Activated CD8-positive, alpha-beta memory T cell treated with anti-CD3 and anti-CD28 coated beads, Interleukin-2, amount 50 U/mL, for 24 hours (primary cell): ENCODE data around the gene TMEM39A.

Experiments
- DNase-seq: peaks from one replicate; pipeline ENCODE4 v3.0.0-alpha.2; 2020; ENCODE audit errors: extremely low read depth

The TMEM39A gene

GRCh38 chr3:119463171-119464169 is at the start of gene TMEM39A:
TSS of gene TMEM39A (minus strand) at chr3:119463615. CDS start at chr3:119462074, 1,541 bp downstream.
- DNase-seq: peak; percentile 96

GRCh38 chr3:119510690-119511089 is 47.3 kb upstream of the TMEM39A start:
- DNase-seq: no peak

GRCh38 chr3:119508172-119508845 is 44.9 kb upstream of the TMEM39A start:
- DNase-seq: no peak

GRCh38 chr3:119507404-119507803 is 44.0 kb upstream of the TMEM39A start:
- no peak for DNase-seq

- no peak for DNase-seq
Measured at GRCh38 chr3:119506631-119507030, 43.2 kb upstream of the TMEM39A start.

GRCh38 chr3:119500901-119501300 is 37.5 kb upstream of the TMEM39A start:
- DNase-seq: no peak

GRCh38 chr3:119500265-119500664 is 36.9 kb upstream of the TMEM39A start:
- no peak for DNase-seq

GRCh38 chr3:119498186-119499011 is 35.0 kb upstream of the TMEM39A start, which contains the start of gene TIMMDC1:
TSS of gene TIMMDC1 (plus strand) at chr3:119498547. CDS start at chr3:119498734, 187 bp downstream.
- peak; percentile 94 for DNase-seq

GRCh38 chr3:119497820-119498185 is 34.4 kb upstream of the TMEM39A start:
- DNase-seq: no peak

GRCh38 chr3:119494597-119494996 is 31.2 kb upstream of the TMEM39A start:
- DNase-seq: no peak

- DNase-seq: no peak
Measured at GRCh38 chr3:119492810-119493209, 29.4 kb upstream of the TMEM39A start.

GRCh38 chr3:119492128-119492527 is 28.7 kb upstream of the TMEM39A start:
- DNase-seq: no peak

GRCh38 chr3:119490153-119490552 is 26.7 kb upstream of the TMEM39A start:
- no peak for DNase-seq

GRCh38 chr3:119485563-119485962 is 22.1 kb upstream of the TMEM39A start:
- no peak for DNase-seq

GRCh38 chr3:119483101-119483500 is 19.7 kb upstream of the TMEM39A start:
- DNase-seq: no peak

GRCh38 chr3:119481079-119481478 is 17.7 kb upstream of the TMEM39A start:
- no peak for DNase-seq

- no peak for DNase-seq
Measured at GRCh38 chr3:119470866-119471265, 7.5 kb upstream of the TMEM39A start.

GRCh38 chr3:119469418-119470189 is 6.2 kb upstream of the TMEM39A start:
- no peak for DNase-seq

- DNase-seq: no peak
Measured at GRCh38 chr3:119468041-119468440, 4.6 kb upstream of the TMEM39A start.

GRCh38 chr3:119457246-119457645 is 6.2 kb downstream of the TMEM39A start:
- no peak for DNase-seq

GRCh38 chr3:119456469-119456868 is 6.9 kb downstream of the TMEM39A start:
- no peak for DNase-seq
